ENCODE data around the gene ELMO1.

The ELMO1 gene

DNA sequence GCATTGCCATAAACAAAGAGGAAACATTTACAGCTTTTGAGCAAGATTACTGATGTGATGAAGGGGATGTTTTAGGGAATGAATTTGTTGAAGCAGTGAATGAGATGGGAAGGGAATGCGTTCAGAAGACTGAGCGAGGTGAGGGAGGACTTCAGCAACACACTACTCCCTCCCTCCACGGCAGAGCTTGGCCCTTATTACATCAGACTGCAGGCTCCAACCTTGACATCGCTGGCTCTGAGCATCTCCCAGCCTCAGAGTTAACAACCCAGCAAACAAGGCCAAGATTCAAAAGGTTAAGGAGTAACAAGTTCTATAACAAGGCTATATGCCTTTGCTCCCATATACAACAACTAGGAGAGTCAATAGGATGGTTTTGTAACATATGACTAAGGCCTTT, 164.4 kb downstream of the ELMO1 start:
- TF ChIP-seq, protein P1, sequence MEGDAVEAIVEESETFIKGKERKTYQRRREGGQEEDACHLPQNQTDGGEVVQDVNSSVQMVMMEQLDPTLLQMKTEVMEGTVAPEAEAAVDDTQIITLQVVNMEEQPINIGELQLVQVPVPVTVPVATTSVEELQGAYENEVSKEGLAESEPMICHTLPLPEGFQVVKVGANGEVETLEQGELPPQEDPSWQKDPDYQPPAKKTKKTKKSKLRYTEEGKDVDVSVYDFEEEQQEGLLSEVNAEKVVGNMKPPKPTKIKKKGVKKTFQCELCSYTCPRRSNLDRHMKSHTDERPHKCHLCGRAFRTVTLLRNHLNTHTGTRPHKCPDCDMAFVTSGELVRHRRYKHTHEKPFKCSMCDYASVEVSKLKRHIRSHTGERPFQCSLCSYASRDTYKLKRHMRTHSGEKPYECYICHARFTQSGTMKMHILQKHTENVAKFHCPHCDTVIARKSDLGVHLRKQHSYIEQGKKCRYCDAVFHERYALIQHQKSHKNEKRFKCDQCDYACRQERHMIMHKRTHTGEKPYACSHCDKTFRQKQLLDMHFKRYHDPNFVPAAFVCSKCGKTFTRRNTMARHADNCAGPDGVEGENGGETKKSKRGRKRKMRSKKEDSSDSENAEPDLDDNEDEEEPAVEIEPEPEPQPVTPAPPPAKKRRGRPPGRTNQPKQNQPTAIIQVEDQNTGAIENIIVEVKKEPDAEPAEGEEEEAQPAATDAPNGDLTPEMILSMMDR (IDR thresholded peaks at IDR 0.05), result no peak
- Histone ChIP-seq H3K27ac (peak overlapping the region in 1 of 2 donors; percentile 63), H3K4me3 (no peak overlapping the region)
- no peak for DNase-seq (ENCODE audit: low spot score)

DNA sequence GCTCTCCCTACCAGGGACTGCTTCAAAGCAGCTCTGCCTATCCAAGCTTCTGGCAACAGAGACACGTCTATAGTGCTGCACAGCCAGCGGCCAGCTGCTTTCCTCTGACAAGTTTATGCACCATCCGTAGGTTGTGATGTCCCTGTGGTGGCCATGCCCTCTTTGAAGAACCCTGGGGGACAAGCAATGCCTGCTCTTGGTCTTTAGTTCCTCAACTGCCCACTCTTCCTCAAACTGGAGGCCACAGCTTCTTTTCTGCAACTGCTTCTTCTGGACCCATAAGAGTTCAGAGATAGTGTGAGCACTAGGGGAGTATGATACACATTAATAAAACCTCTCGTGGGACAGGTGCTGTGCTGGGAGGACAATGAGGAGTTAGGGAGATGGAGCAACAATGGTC, 164.9 kb downstream of the ELMO1 start:
- H3K27ac ChIP-seq, result peak overlapping the region in 1 of 2 donors; percentile 63
- DNase-seq (ENCODE audit: low spot score), result no peak

DNA sequence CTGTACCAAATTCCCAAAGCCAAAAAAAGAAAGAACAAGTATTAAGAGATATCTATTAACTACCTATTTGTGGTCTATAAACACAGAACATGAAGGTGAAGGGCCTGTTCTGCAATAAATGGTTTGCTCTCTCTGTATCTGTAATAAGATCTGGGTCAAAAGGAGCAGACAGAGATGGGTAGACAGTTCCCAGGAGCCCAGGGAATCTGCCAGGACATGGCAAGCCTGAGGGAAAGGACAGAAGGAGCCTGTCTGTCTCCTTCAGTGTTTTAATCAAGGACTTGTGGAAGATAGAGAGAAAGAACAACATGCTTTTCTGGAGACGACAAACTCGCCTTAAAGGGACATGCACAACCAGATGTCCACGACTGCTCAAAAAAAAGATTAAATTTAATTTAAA, 165.7 kb downstream of the ELMO1 start:
- Histone ChIP-seq H3K27ac (no peak overlapping the region), H3K4me3 (no peak overlapping the region)
- DNase-seq (ENCODE audit: low spot score), result no peak
- TF ChIP-seq, protein P1 (IDR thresholded peaks at IDR 0.05), result no peak

More for the DNA sequence above, 164.9 kb downstream of the ELMO1 start:
- TF ChIP-seq, protein P1 (IDR thresholded peaks at IDR 0.05), result no peak
- H3K4me3 ChIP-seq, result no peak overlapping the region

DNA sequence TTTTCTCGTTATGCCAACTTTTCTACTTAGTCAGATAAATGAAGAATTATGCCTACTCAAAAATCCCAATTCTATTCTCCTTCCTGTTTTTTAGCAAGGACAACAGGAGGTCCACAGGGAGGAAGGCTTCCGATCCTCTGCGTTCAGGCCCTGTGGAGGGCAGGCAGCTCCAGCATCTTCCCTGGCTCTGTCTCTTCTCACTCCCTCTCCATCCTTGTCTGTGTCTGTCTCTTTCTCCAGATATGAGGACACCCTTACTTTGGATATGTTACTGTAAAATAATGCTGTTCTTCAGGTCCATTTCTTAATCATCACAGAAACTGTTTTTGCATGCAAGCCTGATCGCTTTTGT, 166.6 kb downstream of the ELMO1 start:
- H3K27ac ChIP-seq, result peak overlapping the region in 1 of 2 donors; percentile 38
- TF ChIP-seq, protein P1 (IDR thresholded peaks at IDR 0.05), result no peak
- H3K4me3 ChIP-seq, result no peak overlapping the region
- no peak for DNase-seq (ENCODE audit: low spot score)

DNA sequence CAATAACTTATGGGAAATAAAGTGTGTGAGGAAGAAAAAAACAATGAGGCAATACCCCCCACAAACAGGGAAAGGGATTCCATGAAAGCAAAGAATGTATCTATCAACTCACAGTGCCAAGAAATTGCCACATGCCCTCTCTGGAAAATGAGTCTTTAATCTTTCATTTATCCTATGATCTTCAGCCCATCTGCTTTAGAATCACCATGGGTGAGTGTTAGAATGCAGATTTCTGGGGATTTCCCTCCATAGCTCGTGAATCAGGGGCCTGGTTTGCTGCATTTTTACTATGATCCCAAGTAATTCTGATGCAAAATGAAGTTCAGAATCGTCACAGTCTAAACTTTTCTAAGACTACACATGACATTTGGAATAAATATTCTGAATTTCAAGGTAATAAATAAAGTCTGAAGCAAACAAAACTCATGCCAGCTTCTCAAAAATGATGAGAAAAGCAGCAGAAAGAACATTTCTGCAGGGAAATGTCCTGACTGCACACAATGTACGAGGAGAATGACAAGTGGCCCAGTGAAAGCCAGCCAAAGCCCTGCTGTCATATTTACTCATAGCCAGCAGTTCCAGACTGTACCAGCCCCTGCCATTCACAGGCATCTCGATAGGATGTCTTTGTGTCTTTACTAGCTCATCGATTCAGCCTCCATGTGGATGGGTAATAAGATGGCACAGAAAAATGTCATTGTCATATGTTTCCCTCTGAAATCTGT, 167.1 kb downstream of the ELMO1 start:
- DNase-seq (ENCODE audit: low spot score), result no peak
- Histone ChIP-seq H3K4me3 (no peak overlapping the region), H3K27ac (peak overlapping the region in 1 of 2 donors; percentile 38)
- TF ChIP-seq, protein P1 (IDR thresholded peaks at IDR 0.05), result no peak

DNA sequence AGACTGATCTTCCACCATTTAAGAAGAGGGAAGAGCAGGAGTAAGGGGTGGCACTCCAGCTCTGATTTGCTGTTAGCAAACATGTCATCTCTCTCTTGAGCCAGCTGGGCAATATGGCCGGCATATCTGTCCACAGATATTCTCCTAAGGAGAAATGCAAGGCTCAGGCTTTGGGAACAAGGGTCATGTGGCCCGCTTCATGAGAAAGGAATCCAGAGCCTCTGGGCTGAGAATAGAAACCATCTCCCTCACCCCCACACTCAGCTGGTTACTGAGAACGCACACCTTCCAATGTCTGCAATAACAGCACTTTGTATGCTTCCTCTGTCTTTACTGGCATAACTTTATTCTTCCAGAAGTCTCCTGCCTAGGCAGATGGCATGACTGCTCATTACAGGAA, 171.2 kb downstream of the ELMO1 start:
- DNase-seq (ENCODE audit: low spot score), result no peak
- TF ChIP-seq, protein P1 (IDR thresholded peaks at IDR 0.05), result no peak
- H3K27ac ChIP-seq, result no peak overlapping the region

DNA sequence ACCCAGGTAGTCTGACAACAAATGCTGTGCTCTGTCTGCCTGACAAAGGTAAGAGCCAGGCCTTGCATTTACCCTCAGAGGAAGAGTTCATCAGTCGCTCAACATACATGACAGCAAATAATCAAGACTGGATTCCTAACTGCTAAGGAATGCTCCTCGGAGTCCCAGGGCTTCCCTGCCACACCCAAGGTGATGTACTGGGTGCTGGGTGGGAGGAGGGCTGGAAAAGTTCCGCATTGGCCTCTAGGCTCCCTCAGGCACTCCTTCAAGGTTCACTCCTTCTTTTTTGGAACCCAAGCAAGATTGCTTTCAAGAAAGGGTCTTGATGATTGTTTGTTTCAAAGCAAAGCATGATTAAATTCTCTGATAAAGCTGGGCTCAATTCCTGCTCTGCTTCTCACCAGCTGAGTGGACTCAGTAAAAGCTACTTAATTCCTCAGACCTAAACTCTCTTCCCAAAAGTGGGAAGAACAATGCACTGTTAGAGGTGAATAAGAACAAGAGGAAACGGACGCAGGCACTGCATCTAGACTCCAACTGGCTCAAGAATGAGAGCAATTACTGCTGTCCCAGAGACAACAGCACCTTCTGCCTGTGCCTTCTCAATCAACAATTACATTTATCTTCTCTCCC, 173.5 kb downstream of the ELMO1 start:
- TF ChIP-seq, protein P1 (IDR thresholded peaks at IDR 0.05), result no peak
- H3K27ac ChIP-seq, result no peak overlapping the region
- H3K4me3 ChIP-seq, result no peak overlapping the region
- DNase-seq (ENCODE audit: low spot score), result no peak

More for the DNA sequence above, 171.2 kb downstream of the ELMO1 start:
- H3K4me3 ChIP-seq, result no peak overlapping the region
